ENCODE data around the gene OTOGL.

GRCh38 chr12:80170915-80171314, 71.6 kb downstream of the OTOGL start:
- TF ChIP-seq SIN3A (IDR thresholded peaks at IDR 0.05; ENCODE audit: borderline replicate concordance, insufficient read depth, low read length), result no peak
- TF ChIP-seq REST (IDR thresholded peaks at IDR 0.05; ENCODE audit: insufficient read depth in 1 of 2, low read depth in 2 of 2, low read length in 2 of 2), result no peak
- TF ChIP-seq POLR2AphosphoS5 (IDR thresholded peaks at IDR 0.05; ENCODE audit: low read depth, low read length), result no peak
- TF ChIP-seq TAF1 (IDR thresholded peaks at IDR 0.05; ENCODE audit: borderline replicate concordance, insufficient read depth, low read length), result no peak
